HCT116 (cell line): ENCODE results near the gene SH3BP1. TPM values are rescaled to one million over a fixed set of nuclear protein-coding genes. Genes with fewer than 3 reads are reported as not detected.
A peak's percentile ranks its signal among the peaks of the same experiment; 100 is the strongest.

Experiments
- ATAC-seq: fragments of 200-7000 bp; cut with Tn5 transposase; 2 replicates; pipeline ENCODE4 v1.9.1; 2020; ENCODE audit warnings: mild to moderate bottlenecking, moderate library complexity
- BruUV-seq: library from RNA; stranded (reverse); fragments of 400-500 nt; replicated peaks from 2 replicates; lab custom pipeline; 2021; lab: Mats Ljungman, UMichigan
- CTCF ChIA-PET: fragments of 300-600 bp; sonication (Branson Sonifier 250); formaldehyde crosslinking; loops from one replicate; lab custom pipeline; 2021; ENCODE audit warnings: antibody characterized with exemption; lab: Charles Lee
- POLR2A ChIA-PET: fragments of 300-600, 350-600 bp; sonication (Branson Sonifier 250); formaldehyde crosslinking; loops from one replicate; lab custom pipeline; 2021; ENCODE audit warnings: antibody characterized with exemption; lab: Charles Lee
- RAD21 ChIA-PET, 2 experiments: fragments of 300-600 bp; sonication (Branson Sonifier 250); formaldehyde crosslinking; loops; one replicate each; lab custom pipeline; 2023; ENCODE audit warnings: low total read pairs in 2 of 2; ENCODE audit not compliant: uncharacterized antibody in 2 of 2, unreplicated experiment in 2 of 2, low non-redundant PET in 1 of 2; lab: Charles Lee
- DNase-seq: peaks from one replicate; pipeline ENCODE4 v3.0.0-alpha.2; 2010; ENCODE audit warnings: low read depth, low spot score
- H2AFZ ChIP-seq: fragments of 200-600 bp; shearing (Covaris generic), sonication (generic); 2 replicates; pipeline ENCODE4 v1.6.1; 2017; ENCODE audit warnings: low read depth, mixed run types, mixed read lengths, antibody characterized with exemption, low read length; ENCODE audit not compliant: poor library complexity, severe bottlenecking
- H3K27ac ChIP-seq: 2 replicates; pipeline ENCODE4 v1.5.1; 2012; ENCODE audit warnings: low read depth, low read length
- H3K27me3 ChIP-seq: fragments of 200-600 bp; sonication (generic); 2 replicates; pipeline ENCODE4 v1.6.1; 2016; ENCODE audit warnings: mixed run types, low read length, mixed read lengths; ENCODE audit not compliant: insufficient read depth
- H3K36me3 ChIP-seq, 2 experiments: fragments of 200-500 bp in 1 of 2; fragments of 200-600 bp in 1 of 2; sonication (Bioruptor generic) in 1 of 2; sonication (generic) in 1 of 2; 2 replicates each; pipeline versions ENCODE4 v1.5.1 to v1.6.1; 2014 to 2016; ENCODE audit warnings: low read length in 2 of 2, inconsistent platforms in 1 of 2, mixed read lengths in 1 of 2, mixed run types in 1 of 2; ENCODE audit not compliant: insufficient read depth in 2 of 2, control insufficient read depth in 1 of 2
- H3K4me1 ChIP-seq, 2 experiments: fragments of 200-600 bp in 1 of 2; sonication (generic) in 1 of 2; 2 replicates each; pipeline versions ENCODE4 v1.5.1 to v1.6.1; 2012 to 2017; ENCODE audit warnings: low read length in 2 of 2, inconsistent platforms in 1 of 2, mild to moderate bottlenecking in 1 of 2, mixed read lengths in 1 of 2, mixed run types in 1 of 2, moderate library complexity in 1 of 2; ENCODE audit not compliant: insufficient read depth in 2 of 2, control insufficient read depth in 1 of 2
- H3K4me2 ChIP-seq: fragments of 200-600 bp; sonication (generic); 2 replicates; pipeline ENCODE4 v1.6.1; 2017; ENCODE audit warnings: mixed run types, low read length, mixed read lengths
- H3K4me3 ChIP-seq, 2 experiments: fragments of 200-600 bp in 1 of 2; sonication (generic) in 1 of 2; replicated peaks in 1 of 2; 2 replicates each; pipeline ENCODE4 v1.5.1; 2011 to 2016; ENCODE audit warnings: low read length in 2 of 2, control low read depth in 1 of 2, low read depth in 1 of 2, mild to moderate bottlenecking in 1 of 2, mixed read lengths in 1 of 2, mixed run types in 1 of 2
- H3K79me2 ChIP-seq: fragments of 200-600 bp; sonication (generic); 2 replicates; pipeline ENCODE4 v1.6.1; 2017; ENCODE audit warnings: mild to moderate bottlenecking, mixed run types, low read length, moderate library complexity, mixed read lengths; ENCODE audit not compliant: insufficient read depth
- H3K9ac ChIP-seq: fragments of 200-600 bp; sonication (generic); 2 replicates; pipeline ENCODE4 v1.6.1; 2016; ENCODE audit warnings: low read length, mixed read lengths
- H3K9me2 ChIP-seq: fragments of 200-600 bp; sonication (generic), shearing (Covaris generic); 2 replicates; pipeline ENCODE4 v1.6.1; 2017; ENCODE audit warnings: mixed run types, mild to moderate bottlenecking, moderate library complexity; ENCODE audit not compliant: insufficient read depth
- H3K9me3 ChIP-seq, 2 experiments: fragments of 200-500 bp in 1 of 2; fragments of 200-600 bp in 1 of 2; sonication (Bioruptor generic) in 1 of 2; sonication (generic) in 1 of 2; 2 replicates each; pipeline ENCODE4 v1.6.1; 2014 to 2017; ENCODE audit warnings: low read length in 2 of 2, mixed read lengths in 2 of 2, inconsistent platforms in 1 of 2, low read depth in 1 of 2, mild to moderate bottlenecking in 1 of 2, mixed run types in 1 of 2, moderate library complexity in 1 of 2; ENCODE audit not compliant: control insufficient read depth in 1 of 2, insufficient read depth in 1 of 2
- H4K20me1 ChIP-seq: fragments of 200-600 bp; sonication (generic), shearing (Covaris generic); 2 replicates; pipeline ENCODE4 v1.6.1; 2017; ENCODE audit warnings: mixed run types, mild to moderate bottlenecking, moderate library complexity; ENCODE audit not compliant: insufficient read depth
- CBX3 ChIP-seq: IDR thresholded peaks from 2 replicates; pipeline ENCODE4 v1.6.1; 2012; ENCODE audit warnings: low read depth
- EGR1 ChIP-seq: IDR thresholded peaks from 2 replicates; pipeline ENCODE4 v1.6.1; 2012; ENCODE audit warnings: low read depth
- ELF1 ChIP-seq: IDR thresholded peaks from 2 replicates; pipeline ENCODE4 v1.6.1; 2012; ENCODE audit warnings: low read depth, borderline replicate concordance
- FOSL1 ChIP-seq: IDR thresholded peaks from 2 replicates; pipeline ENCODE4 v1.6.1; 2012; ENCODE audit warnings: low read depth
- JUND ChIP-seq: IDR thresholded peaks from 2 replicates; pipeline ENCODE4 v1.6.1; 2012
- SIN3A ChIP-seq: IDR thresholded peaks from 2 replicates; pipeline ENCODE4 v1.6.1; 2012; ENCODE audit warnings: low read depth
- YY1 ChIP-seq: IDR thresholded peaks from 2 replicates; pipeline ENCODE4 v1.6.1; 2011; ENCODE audit warnings: low read length, low read depth, moderate library complexity, mild to moderate bottlenecking; ENCODE audit not compliant: insufficient replicate concordance; ENCODE audit errors: extremely low read depth
- intact Hi-C: fragments of 100-400 bp; cut with micrococcal nuclease; formaldehyde crosslinking; loops from 2 replicates; pipeline ENCODE4 v1.10.0; 2022
- total RNA-seq: library from RNA; stranded (reverse); gene quantifications from one replicate; pipeline ENCODE4 v1.2.1, GENCODE V29; 2021; ENCODE audit not compliant: unreplicated experiment
- TF ChIP-seq, protein P1 (sequence below), 3 experiments: fragments of 200-600 bp in 1 of 3; sonication (generic) in 1 of 3; IDR thresholded peaks in 2 of 3; conservative IDR thresholded peaks in 1 of 3; 2 replicates each; pipeline ENCODE4 v1.5.1; 2012 to 2017; ENCODE audit warnings: low read depth in 2 of 3, low read length in 2 of 3, antibody characterized with exemption in 1 of 3, borderline replicate concordance in 1 of 3, control low read depth in 1 of 3, mild to moderate bottlenecking in 1 of 3, mixed read lengths in 1 of 3, mixed run types in 1 of 3, moderate library complexity in 1 of 3; ENCODE audit not compliant: insufficient read depth in 1 of 3
- TF ChIP-seq, protein P2 (sequence below): IDR thresholded peaks from 2 replicates; pipeline ENCODE4 v1.6.1; 2012; ENCODE audit warnings: low read depth
- TF ChIP-seq, protein P3 (sequence below): IDR thresholded peaks from 2 replicates; pipeline ENCODE4 v1.6.1; 2011; ENCODE audit warnings: mild to moderate bottlenecking, low read length, moderate library complexity; ENCODE audit not compliant: insufficient replicate concordance; ENCODE audit errors: extremely low read depth

SH3BP1 gene
- total RNA-seq, 1 experiment from 2014 or later = 48.4 TPM

DNA sequence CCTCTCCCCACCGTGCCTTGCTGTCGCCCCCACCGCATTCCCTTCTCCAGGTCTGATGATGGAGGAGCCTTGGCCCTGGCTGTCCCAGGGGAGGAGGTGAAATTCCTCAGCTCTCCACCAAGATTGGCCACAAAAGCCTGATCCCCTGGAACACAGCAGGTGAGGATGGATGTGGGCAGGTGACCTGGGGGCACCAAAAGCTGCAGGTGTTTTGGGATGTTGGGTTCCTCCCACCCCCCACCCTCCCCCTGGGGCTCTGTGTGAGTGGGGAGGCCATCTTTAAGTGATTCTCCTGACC is 58.0 kb downstream of the SH3BP1 start:
- Histone ChIP-seq H3K27ac (no peak overlapping the region; the same call in 1 of the 2 replicates), H3K9ac (no peak overlapping the region), H3K27me3 (no peaks in the 10 kb centered on the region), H3K79me2 (no peaks in the 10 kb centered on the region), H2AFZ (no peak overlapping the region), H3K4me1 (peaks cover 9 to 24% of the 10 kb centered on the region in 2 experiments; a peak in 3 of 4 replicates), H3K9me2 (no peaks in the 10 kb centered on the region), H3K4me3 (peak overlapping the region in 1 of 2 experiments; percentile 6; a peak in 1 of 4 replicates), H3K9me3 (no peaks in the 10 kb centered on the region), H4K20me1 (no peaks in the 10 kb centered on the region), H3K36me3 (peaks cover 0 to 6% of the 10 kb centered on the region in 2 experiments; a peak in 1 of 4 replicates), H3K4me2 (peak overlapping the region; percentile 57; the same call in 1 of the 2 replicates)
- intact Hi-C loops = loop anchor here (5.0 kb wide), 1 partner anchor 45 kb away; no protein-coding TSS in a partner anchor
- ChIA-PET CTCF (no interaction called here), RAD21 (no interaction called here), POLR2A (no interaction called here)
- no peak for DNase-seq
- TF ChIP-seq JUND = no peak
- TF ChIP-seq FOSL1 = no peak
- TF ChIP-seq EGR1 = no peak
- ATAC-seq = no peak
- no TSS peak for BruUV-seq

DNA sequence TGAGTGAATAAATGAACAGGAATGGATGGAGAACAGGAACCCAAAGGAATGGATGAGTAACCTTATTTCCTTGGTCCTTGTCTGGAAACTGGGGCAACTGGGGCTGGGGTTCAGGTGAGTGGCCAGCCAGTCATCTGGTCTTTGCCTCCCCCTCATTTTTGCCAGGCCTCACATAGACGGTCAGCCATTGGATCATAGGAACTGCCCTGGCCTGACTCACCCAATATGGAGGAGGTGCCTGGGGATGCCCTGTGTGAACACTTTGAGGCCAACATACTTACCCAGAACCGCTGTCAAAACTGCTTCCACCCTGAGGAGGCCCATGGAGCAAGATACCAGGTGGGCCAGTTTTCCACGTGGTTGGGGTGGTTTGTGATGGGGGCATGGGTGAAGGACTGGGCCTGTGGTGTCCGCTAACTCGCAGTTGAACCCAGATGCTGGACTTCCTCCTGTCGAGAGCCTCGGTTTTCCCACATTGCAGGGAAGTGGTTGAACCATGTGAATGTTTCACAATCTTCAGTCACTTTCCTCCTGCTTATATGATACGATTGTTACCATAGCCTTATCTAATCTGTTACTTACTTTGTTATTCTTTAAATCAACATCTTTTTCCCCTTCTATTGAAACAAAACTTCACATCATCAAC is 61.8 kb downstream of the SH3BP1 start:
- Histone ChIP-seq H3K9me3 (no peaks in the 10 kb centered on the region), H3K4me3 (no peak overlapping the region), H2AFZ (no peak overlapping the region), H3K4me1 (peaks cover 6 to 14% of the 10 kb centered on the region in 2 experiments; a peak in 3 of 4 replicates), H4K20me1 (no peaks in the 10 kb centered on the region), H3K27me3 (no peaks in the 10 kb centered on the region), H3K27ac (no peak overlapping the region), H3K9ac (no peak overlapping the region), H3K9me2 (no peaks in the 10 kb centered on the region), H3K36me3 (no peaks in the 10 kb centered on the region), H3K79me2 (no peaks in the 10 kb centered on the region), H3K4me2 (no peak overlapping the region)
- DNase-seq (no peak), ATAC-seq (no peak)
- TF ChIP-seq, protein P1, sequence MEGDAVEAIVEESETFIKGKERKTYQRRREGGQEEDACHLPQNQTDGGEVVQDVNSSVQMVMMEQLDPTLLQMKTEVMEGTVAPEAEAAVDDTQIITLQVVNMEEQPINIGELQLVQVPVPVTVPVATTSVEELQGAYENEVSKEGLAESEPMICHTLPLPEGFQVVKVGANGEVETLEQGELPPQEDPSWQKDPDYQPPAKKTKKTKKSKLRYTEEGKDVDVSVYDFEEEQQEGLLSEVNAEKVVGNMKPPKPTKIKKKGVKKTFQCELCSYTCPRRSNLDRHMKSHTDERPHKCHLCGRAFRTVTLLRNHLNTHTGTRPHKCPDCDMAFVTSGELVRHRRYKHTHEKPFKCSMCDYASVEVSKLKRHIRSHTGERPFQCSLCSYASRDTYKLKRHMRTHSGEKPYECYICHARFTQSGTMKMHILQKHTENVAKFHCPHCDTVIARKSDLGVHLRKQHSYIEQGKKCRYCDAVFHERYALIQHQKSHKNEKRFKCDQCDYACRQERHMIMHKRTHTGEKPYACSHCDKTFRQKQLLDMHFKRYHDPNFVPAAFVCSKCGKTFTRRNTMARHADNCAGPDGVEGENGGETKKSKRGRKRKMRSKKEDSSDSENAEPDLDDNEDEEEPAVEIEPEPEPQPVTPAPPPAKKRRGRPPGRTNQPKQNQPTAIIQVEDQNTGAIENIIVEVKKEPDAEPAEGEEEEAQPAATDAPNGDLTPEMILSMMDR (IDR thresholded peaks at IDR 0.05 in 2 of 3, conservative IDR thresholded peaks at IDR 0.05 in 1 of 3; ENCODE audit: borderline replicate concordance in 1 of 3, insufficient read depth in 1 of 3, low read depth in 2 of 3, low read length in 2 of 3) = no peak
- TF ChIP-seq, protein P2, sequence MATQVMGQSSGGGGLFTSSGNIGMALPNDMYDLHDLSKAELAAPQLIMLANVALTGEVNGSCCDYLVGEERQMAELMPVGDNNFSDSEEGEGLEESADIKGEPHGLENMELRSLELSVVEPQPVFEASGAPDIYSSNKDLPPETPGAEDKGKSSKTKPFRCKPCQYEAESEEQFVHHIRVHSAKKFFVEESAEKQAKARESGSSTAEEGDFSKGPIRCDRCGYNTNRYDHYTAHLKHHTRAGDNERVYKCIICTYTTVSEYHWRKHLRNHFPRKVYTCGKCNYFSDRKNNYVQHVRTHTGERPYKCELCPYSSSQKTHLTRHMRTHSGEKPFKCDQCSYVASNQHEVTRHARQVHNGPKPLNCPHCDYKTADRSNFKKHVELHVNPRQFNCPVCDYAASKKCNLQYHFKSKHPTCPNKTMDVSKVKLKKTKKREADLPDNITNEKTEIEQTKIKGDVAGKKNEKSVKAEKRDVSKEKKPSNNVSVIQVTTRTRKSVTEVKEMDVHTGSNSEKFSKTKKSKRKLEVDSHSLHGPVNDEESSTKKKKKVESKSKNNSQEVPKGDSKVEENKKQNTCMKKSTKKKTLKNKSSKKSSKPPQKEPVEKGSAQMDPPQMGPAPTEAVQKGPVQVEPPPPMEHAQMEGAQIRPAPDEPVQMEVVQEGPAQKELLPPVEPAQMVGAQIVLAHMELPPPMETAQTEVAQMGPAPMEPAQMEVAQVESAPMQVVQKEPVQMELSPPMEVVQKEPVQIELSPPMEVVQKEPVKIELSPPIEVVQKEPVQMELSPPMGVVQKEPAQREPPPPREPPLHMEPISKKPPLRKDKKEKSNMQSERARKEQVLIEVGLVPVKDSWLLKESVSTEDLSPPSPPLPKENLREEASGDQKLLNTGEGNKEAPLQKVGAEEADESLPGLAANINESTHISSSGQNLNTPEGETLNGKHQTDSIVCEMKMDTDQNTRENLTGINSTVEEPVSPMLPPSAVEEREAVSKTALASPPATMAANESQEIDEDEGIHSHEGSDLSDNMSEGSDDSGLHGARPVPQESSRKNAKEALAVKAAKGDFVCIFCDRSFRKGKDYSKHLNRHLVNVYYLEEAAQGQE = no peak
- TF ChIP-seq JUND = no peak
- TF ChIP-seq, protein P3, sequence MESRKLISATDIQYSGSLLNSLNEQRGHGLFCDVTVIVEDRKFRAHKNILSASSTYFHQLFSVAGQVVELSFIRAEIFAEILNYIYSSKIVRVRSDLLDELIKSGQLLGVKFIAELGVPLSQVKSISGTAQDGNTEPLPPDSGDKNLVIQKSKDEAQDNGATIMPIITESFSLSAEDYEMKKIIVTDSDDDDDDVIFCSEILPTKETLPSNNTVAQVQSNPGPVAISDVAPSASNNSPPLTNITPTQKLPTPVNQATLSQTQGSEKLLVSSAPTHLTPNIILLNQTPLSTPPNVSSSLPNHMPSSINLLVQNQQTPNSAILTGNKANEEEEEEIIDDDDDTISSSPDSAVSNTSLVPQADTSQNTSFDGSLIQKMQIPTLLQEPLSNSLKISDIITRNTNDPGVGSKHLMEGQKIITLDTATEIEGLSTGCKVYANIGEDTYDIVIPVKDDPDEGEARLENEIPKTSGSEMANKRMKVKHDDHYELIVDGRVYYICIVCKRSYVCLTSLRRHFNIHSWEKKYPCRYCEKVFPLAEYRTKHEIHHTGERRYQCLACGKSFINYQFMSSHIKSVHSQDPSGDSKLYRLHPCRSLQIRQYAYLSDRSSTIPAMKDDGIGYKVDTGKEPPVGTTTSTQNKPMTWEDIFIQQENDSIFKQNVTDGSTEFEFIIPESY = no peak
- TF ChIP-seq CBX3 = no peak
- TF ChIP-seq SIN3A = no peak
- TF ChIP-seq YY1 = no peak
- TF ChIP-seq ELF1 = no peak
- CTCF ChIA-PET = no interaction called here
- POLR2A ChIA-PET = no interaction called here
- intact Hi-C loops = no loop called here
- RAD21 ChIA-PET = no interaction called here
- BruUV-seq = no TSS peak
